ENCODE measurements around the gene STAT1. TPM values are rescaled to one million over a fixed set of nuclear protein-coding genes. Genes with fewer than 3 reads are reported as not detected.

STAT1 gene
- total and polyA plus RNA-seq, 12 donors, result 8.9 to 438 (median 48.6) TPM

DNA sequence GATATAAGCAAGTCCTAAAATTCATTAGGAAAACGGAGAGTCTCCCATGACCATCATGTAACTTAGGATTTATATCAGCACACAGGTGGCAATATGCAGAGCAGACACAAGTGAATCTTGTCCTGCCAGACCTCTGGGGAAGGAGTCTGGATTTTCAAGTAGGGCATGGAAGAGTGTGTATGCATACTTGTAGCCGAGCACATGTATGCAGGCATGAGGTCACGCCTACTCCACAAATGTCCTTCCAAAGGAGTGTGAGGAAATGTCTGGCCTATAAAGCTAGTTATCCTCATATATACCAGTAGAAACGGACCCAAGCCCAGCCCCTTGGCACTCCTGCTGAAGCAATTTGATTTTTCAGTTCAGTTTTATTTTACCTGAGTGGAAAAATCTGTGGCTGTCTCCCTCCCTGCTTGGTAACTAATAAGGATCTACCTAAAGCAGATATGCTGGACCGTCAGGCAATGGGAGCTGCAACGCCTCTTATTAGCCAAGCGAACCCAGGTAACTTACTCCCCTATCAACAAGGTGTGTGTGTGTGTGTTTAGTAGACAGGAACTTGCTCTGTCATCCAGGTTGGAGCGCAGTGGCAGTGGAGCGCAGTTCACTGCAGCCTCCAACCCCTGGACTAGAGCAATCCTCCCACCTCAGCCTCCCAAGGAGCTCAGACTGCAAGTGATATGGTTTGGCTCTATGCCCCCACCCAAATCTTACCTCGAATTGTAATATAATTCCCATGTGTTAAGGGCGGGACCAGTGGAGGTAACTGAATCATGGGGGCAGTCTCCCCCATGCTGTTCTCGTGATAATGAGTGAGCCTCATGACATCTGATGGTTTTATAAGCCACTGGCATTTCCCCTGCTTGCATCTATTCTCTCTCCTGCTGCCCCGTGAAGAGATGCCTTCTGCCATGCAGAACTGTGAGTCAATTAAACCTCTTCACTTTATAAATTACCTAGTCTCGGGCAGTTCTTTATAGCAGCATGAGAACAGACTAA is 2.8 kb downstream of the STAT1 start:
- peak overlapping the region in 1 of 10 donors; percentile 12 for H3K27ac ChIP-seq
- no peaks in the 10 kb centered on the region for H3K27me3 ChIP-seq
- intact Hi-C loops (cut with DNase I), result loop anchor here in 3 of 10 donors (5.0 kb wide), 2 partner anchors 129 to 159 kb away; partner anchors contain the start of gene GLS (in 2 of the 3)
- peaks cover 0 to 69% (median 31%) of the 10 kb centered on the region in 9 donors for H3K36me3 ChIP-seq
- H3K4me3 ChIP-seq, result peak overlapping the region in 5 of 10 donors; percentile 80 to 98 (median 91)
- DNase-seq (no peak), ATAC-seq (no peak)
- H3K9me3 ChIP-seq, result no peaks in the 10 kb centered on the region
- 85 to 86% methylated on average over 14 of the region's 14 CpGs for WGBS, 2 donors
- TF ChIP-seq, protein P1, sequence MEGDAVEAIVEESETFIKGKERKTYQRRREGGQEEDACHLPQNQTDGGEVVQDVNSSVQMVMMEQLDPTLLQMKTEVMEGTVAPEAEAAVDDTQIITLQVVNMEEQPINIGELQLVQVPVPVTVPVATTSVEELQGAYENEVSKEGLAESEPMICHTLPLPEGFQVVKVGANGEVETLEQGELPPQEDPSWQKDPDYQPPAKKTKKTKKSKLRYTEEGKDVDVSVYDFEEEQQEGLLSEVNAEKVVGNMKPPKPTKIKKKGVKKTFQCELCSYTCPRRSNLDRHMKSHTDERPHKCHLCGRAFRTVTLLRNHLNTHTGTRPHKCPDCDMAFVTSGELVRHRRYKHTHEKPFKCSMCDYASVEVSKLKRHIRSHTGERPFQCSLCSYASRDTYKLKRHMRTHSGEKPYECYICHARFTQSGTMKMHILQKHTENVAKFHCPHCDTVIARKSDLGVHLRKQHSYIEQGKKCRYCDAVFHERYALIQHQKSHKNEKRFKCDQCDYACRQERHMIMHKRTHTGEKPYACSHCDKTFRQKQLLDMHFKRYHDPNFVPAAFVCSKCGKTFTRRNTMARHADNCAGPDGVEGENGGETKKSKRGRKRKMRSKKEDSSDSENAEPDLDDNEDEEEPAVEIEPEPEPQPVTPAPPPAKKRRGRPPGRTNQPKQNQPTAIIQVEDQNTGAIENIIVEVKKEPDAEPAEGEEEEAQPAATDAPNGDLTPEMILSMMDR (IDR thresholded peaks at IDR 0.05), result no peak
- peaks cover 0 to 81% (median 37%) of the 10 kb centered on the region in 9 donors for H3K4me1 ChIP-seq

DNA sequence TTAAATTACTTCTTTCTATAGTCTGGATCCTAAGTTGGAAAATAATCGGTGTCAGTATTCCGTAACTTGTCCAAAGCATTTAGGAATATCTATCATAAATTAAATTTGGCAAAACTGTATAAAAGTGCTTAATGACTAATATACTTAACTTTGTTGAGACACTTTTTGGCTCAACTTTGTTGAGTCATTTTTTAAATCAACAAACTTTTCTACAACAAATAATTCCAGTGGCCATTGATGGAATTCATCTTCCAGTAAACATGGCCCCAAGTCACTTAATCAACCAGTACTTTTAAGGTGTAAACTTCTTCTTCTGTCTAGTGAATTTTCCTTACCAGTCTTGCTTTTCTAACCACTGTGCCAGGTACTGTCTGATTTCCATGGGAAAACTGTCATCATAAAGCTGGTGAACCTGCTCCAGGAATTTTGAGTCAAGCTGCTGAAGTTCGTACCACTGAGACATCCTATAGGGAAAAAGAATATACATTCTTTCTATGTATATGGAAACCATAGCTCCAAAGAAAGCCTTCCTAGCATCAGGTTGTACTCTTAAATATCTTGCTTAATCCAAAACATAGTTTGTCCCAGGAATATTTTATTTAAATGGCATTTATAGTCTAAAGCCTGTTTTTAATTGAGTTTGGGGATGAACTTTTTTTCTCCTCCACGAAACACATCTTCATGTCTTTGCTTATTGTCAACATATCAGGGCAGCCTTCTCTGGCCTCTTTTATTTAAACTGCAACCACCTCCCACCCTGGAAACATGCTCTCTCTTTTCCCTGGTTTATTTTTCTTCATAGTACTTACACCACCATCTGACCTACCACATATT is 4.2 kb downstream of the STAT1 start:
- H3K36me3 ChIP-seq, result peaks cover 0 to 83% (median 45%) of the 10 kb centered on the region in 9 donors
- peak overlapping the region in 1 of 10 donors; percentile 2 for H3K27ac ChIP-seq
- no peaks in the 10 kb centered on the region for H3K27me3 ChIP-seq
- WGBS, 2 donors, result 95 to 98% methylated on average over 4 of the region's 4 CpGs
- H3K9me3 ChIP-seq, result no peaks in the 10 kb centered on the region
- H3K4me1 ChIP-seq, result peaks cover 0 to 70% (median 34%) of the 10 kb centered on the region in 9 donors
- intact Hi-C loops (cut with DNase I), result loop anchor here in 3 of 10 donors (5.0 kb wide), 2 partner anchors 127 to 157 kb away; partner anchors contain the start of gene GLS (in 2 of the 3)
- no peak for DNase-seq
- H3K4me3 ChIP-seq, result no peak overlapping the region
- peak in 1 of 8 donors; percentile 41 for ATAC-seq
- TF ChIP-seq, protein P1 (IDR thresholded peaks at IDR 0.05), result no peak

DNA sequence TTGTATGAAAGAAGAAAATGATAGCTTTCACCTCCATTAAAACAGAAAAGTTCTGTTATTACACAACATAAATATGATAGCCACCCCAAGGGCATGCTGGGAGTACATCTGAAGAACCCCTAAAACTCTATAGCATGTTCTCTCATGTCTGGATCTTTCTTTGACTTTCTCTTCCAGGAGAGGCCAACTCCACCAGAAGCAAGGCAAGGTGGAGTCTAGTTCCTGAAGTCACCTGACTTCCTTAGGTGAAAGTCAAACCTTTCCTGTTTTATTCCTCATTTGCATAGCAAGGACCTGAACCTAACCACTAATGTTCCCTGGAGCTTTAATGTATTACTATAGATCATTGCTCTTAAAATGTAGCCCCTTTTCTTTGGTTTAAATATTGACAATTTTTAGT is 5.7 kb downstream of the STAT1 start:
- TF ChIP-seq, protein P1 (IDR thresholded peaks at IDR 0.05), result no peak
- H3K27ac ChIP-seq, result no peak overlapping the region
- peaks cover 0 to 10% (median 0%) of the 10 kb centered on the region in 11 donors for H3K9me3 ChIP-seq
- no peaks in the 10 kb centered on the region for H3K27me3 ChIP-seq
- ATAC-seq (no peak), DNase-seq (no peak)
- H3K4me1 ChIP-seq, result peaks cover 0 to 64% (median 29%) of the 10 kb centered on the region in 9 donors
- intact Hi-C loops (cut with DNase I), result no loop called here
- H3K36me3 ChIP-seq, result peaks cover 0 to 98% (median 58%) of the 10 kb centered on the region in 9 donors
- no peak overlapping the region for H3K4me3 ChIP-seq
